NCI-H2107 (cell line): ENCODE results near the gene C22orf39.

ENCODE experiments used
- DNase-seq: peaks from one replicate; lab custom pipeline; 2025; lab: John Stamatoyannopoulos, UW

C22orf39 gene

GRCh38 chr22:19430890-19431541, 16.5 kb downstream of the C22orf39 start:
- no peak for DNase-seq

GRCh38 chr22:19429950-19430889, 17.3 kb downstream of the C22orf39 start:
- no peak for DNase-seq

GRCh38 chr22:19424186-19424500, 23.4 kb downstream of the C22orf39 start:
- no peak for DNase-seq

GRCh38 chr22:19422440-19423301, 24.8 kb downstream of the C22orf39 start:
- DNase-seq, result no peak

GRCh38 chr22:19420321-19420720, 27.2 kb downstream of the C22orf39 start:
- DNase-seq, result no peak

GRCh38 chr22:19419464-19420178, 27.9 kb downstream of the C22orf39 start:
- DNase-seq, result no peak

GRCh38 chr22:19419086-19419463, 28.4 kb downstream of the C22orf39 start:
- no peak for DNase-seq

- no peak for DNase-seq
Measured at GRCh38 chr22:19412923-19413322, 34.6 kb downstream of the C22orf39 start.

GRCh38 chr22:19412478-19412877, 35.0 kb downstream of the C22orf39 start:
- no peak for DNase-seq

GRCh38 chr22:19411690-19412045, 35.8 kb downstream of the C22orf39 start:
- DNase-seq, result no peak

- DNase-seq, result no peak
Measured at GRCh38 chr22:19410941-19411689, 36.4 kb downstream of the C22orf39 start.

GRCh38 chr22:19407649-19408606, 39.6 kb downstream of the C22orf39 start:
- DNase-seq, result no peak

GRCh38 chr22:19406846-19407245, 40.7 kb downstream of the C22orf39 start:
- DNase-seq, result no peak

GRCh38 chr22:19406281-19406811, 41.2 kb downstream of the C22orf39 start:
- no peak for DNase-seq

- no peak for DNase-seq
Measured at GRCh38 chr22:19405652-19406051, 41.9 kb downstream of the C22orf39 start.

- DNase-seq, result no peak
Measured at GRCh38 chr22:19405133-19405532, 42.4 kb downstream of the C22orf39 start.

- DNase-seq, result no peak
Measured at GRCh38 chr22:19404676-19405075, 42.8 kb downstream of the C22orf39 start.

GRCh38 chr22:19402642-19403191, 44.8 kb downstream of the C22orf39 start:
- no peak for DNase-seq

- DNase-seq, result no peak
Measured at GRCh38 chr22:19401483-19401882, 46.0 kb downstream of the C22orf39 start.
